ENCODE measurements around the gene DNAJC4. TPM values are rescaled to one million over a fixed set of nuclear protein-coding genes. Genes with fewer than 3 reads are reported as not detected.

Gene DNAJC4
- polyA plus RNA-seq, 1 donor from 2014 or later, result 20.3 TPM

DNA sequence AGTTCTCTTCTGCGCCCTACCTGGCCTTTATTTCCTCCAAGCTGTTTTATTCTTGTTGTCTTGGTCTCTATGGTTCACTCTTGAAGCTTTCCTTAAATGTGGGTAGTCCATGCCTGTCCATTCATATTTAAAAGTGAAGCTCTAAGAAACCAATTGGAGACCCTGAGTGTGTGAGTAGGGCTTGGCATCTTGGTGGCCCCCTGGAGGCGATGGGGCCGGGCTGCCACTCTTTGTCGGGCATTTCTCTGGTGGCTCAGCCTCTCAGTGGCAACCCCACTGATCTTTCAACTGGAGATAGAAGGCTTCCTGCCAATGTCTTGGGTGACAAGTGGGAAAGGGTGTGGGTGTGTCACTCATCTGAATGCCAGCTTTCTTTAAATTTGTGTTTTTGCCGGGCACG lies 13.5 kb upstream of the DNAJC4 start:
- Histone ChIP-seq H4K20me1 (ENCODE audit: insufficient read depth) (no peaks in the 10 kb centered on the region), H3K27ac (ENCODE audit: low read length) (no peak overlapping the region), H3K4me2 (ENCODE audit: low read length) (no peak overlapping the region), H3K9me2 (ENCODE audit: insufficient read depth, low read length) (no peaks in the 10 kb centered on the region), H2AFZ (ENCODE audit: low read depth, low read length) (no peak overlapping the region), H3K9me3 (ENCODE audit: low read length) (no peaks in the 10 kb centered on the region), H3F3A (ENCODE audit: insufficient read depth, low read length, poor library complexity, severe bottlenecking) (no peaks in the 10 kb centered on the region), H3K27me3 (ENCODE audit: insufficient read depth, low read depth, low read length) (no peaks in the 10 kb centered on the region), H3K79me2 (replicated peaks; ENCODE audit: insufficient read depth, low read length) (no peaks in the 10 kb centered on the region), H3K36me3 (ENCODE audit: insufficient read depth, low read length) (no peaks in the 10 kb centered on the region), H3K9ac (ENCODE audit: low read length) (no peak overlapping the region), H3K4me3 (ENCODE audit: low read length) (no peak overlapping the region)
- TF ChIP-seq EZH2 (IDR thresholded peaks at IDR 0.05; ENCODE audit: borderline replicate concordance, insufficient read depth, low read length, poor library complexity, severe bottlenecking) (no peak), TAF1 (IDR thresholded peaks at IDR 0.05; ENCODE audit: low read depth) (no peak), SMC3 (conservative IDR thresholded peaks at IDR 0.05; ENCODE audit: poor library complexity) (no peak), MXI1 (conservative IDR thresholded peaks at IDR 0.05; ENCODE audit: poor library complexity, severe bottlenecking) (no peak), EP300 (conservative IDR thresholded peaks at IDR 0.05; ENCODE audit: poor library complexity, severe bottlenecking) (no peak), RAD21 (conservative IDR thresholded peaks at IDR 0.05) (no peak), POLR2AphosphoS5 (IDR thresholded peaks at IDR 0.05) (no peak)
- TF ChIP-seq, protein P1, sequence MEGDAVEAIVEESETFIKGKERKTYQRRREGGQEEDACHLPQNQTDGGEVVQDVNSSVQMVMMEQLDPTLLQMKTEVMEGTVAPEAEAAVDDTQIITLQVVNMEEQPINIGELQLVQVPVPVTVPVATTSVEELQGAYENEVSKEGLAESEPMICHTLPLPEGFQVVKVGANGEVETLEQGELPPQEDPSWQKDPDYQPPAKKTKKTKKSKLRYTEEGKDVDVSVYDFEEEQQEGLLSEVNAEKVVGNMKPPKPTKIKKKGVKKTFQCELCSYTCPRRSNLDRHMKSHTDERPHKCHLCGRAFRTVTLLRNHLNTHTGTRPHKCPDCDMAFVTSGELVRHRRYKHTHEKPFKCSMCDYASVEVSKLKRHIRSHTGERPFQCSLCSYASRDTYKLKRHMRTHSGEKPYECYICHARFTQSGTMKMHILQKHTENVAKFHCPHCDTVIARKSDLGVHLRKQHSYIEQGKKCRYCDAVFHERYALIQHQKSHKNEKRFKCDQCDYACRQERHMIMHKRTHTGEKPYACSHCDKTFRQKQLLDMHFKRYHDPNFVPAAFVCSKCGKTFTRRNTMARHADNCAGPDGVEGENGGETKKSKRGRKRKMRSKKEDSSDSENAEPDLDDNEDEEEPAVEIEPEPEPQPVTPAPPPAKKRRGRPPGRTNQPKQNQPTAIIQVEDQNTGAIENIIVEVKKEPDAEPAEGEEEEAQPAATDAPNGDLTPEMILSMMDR (IDR thresholded peaks at IDR 0.05; ENCODE audit: poor library complexity, severe bottlenecking), result no peak
- TF ChIP-seq, protein P2, sequence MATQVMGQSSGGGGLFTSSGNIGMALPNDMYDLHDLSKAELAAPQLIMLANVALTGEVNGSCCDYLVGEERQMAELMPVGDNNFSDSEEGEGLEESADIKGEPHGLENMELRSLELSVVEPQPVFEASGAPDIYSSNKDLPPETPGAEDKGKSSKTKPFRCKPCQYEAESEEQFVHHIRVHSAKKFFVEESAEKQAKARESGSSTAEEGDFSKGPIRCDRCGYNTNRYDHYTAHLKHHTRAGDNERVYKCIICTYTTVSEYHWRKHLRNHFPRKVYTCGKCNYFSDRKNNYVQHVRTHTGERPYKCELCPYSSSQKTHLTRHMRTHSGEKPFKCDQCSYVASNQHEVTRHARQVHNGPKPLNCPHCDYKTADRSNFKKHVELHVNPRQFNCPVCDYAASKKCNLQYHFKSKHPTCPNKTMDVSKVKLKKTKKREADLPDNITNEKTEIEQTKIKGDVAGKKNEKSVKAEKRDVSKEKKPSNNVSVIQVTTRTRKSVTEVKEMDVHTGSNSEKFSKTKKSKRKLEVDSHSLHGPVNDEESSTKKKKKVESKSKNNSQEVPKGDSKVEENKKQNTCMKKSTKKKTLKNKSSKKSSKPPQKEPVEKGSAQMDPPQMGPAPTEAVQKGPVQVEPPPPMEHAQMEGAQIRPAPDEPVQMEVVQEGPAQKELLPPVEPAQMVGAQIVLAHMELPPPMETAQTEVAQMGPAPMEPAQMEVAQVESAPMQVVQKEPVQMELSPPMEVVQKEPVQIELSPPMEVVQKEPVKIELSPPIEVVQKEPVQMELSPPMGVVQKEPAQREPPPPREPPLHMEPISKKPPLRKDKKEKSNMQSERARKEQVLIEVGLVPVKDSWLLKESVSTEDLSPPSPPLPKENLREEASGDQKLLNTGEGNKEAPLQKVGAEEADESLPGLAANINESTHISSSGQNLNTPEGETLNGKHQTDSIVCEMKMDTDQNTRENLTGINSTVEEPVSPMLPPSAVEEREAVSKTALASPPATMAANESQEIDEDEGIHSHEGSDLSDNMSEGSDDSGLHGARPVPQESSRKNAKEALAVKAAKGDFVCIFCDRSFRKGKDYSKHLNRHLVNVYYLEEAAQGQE (IDR thresholded peaks at IDR 0.05; ENCODE audit: borderline replicate concordance), result no peak

DNA sequence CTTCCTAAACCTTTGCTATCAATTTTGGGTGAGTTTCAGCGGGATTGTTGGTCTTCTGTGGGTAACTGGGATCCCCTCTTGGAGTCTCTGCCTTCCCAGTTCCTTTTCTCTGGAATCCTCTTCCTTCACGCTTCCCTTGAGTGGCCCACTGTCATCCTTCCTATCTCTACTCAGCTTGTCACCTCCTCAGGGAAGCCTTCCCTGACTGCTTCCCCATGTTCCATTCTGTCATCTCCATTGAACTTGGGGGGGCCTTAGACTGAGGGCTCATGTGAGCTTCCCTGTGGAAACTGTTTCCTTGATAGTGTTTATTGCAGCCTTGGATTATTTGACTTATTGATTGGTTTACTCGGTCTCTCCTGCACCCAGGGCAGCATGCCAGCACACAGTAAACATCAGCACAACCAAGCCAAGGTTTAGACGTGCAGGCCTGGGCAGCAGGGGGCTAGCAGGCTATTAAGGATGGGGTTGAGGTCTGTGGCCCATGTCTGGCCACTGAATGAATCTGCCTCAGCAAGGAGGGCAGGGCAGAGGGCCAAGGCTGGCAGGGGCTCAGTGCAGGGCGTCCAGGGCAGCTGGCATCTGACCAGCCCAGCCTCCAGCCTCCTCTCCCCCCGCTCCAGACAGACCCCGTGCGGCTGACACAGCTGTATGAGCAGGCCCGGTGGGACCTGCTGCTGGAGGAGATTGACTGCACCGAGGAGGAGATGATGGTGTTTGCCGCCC lies 11.6 kb upstream of the DNAJC4 start:
- no peaks in the 10 kb centered on the region for H3K79me2 ChIP-seq (replicated peaks; ENCODE audit: insufficient read depth, low read length)
- H3K36me3 ChIP-seq (ENCODE audit: insufficient read depth, low read length), result no peaks in the 10 kb centered on the region
- no peaks in the 10 kb centered on the region for H3K9me3 ChIP-seq (ENCODE audit: low read length)
- no peaks in the 10 kb centered on the region for H3K9me2 ChIP-seq (ENCODE audit: insufficient read depth, low read length)
- H4K20me1 ChIP-seq (ENCODE audit: insufficient read depth), result no peaks in the 10 kb centered on the region
- TF ChIP-seq MXI1 (conservative IDR thresholded peaks at IDR 0.05; ENCODE audit: poor library complexity, severe bottlenecking) (no peak), SMC3 (conservative IDR thresholded peaks at IDR 0.05; ENCODE audit: poor library complexity) (no peak)
- TF ChIP-seq, protein P2 (IDR thresholded peaks at IDR 0.05; ENCODE audit: borderline replicate concordance), result no peak
- H3K27me3 ChIP-seq (ENCODE audit: insufficient read depth, low read depth, low read length), result no peaks in the 10 kb centered on the region
- no peak overlapping the region for H3K4me3 ChIP-seq (ENCODE audit: low read length)
- no peak overlapping the region for H2AFZ ChIP-seq (ENCODE audit: low read depth, low read length)
- no peaks in the 10 kb centered on the region for H3F3A ChIP-seq (ENCODE audit: insufficient read depth, low read length, poor library complexity, severe bottlenecking)
- no peak overlapping the region for H3K27ac ChIP-seq (ENCODE audit: low read length)
- no peak overlapping the region for H3K9ac ChIP-seq (ENCODE audit: low read length)
- H3K4me2 ChIP-seq (ENCODE audit: low read length), result no peak overlapping the region

Data from neural cell (in vitro differentiated cells).